GM19193 (cell line): ENCODE measurements around the gene DCAF10.

ENCODE experiments used
- POLR2A ChIP-seq: IDR thresholded peaks from 4 replicates; pipeline ENCODE4 v1.6.1; 2011; ENCODE audit not compliant: insufficient read depth, insufficient read length; ENCODE audit errors: extremely low read depth

The DCAF10 gene

DNA sequence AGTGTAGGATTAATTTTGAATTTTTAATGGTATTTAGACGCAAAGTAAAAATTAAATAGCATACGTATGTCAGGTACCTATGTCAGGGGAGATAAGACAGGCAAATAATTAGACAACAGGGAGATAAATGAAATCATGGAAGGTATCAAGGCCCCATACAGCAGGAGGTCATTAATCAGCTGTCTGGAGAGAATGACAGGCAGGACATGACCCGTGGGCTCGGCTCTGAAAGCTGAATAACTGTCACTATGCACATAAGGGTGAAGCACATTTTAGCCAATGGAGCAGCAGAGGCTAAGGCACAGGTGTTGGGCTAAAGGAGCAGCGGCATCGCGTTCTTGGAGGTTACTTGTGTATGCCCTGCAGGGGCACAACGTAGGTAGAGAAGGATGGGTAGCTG lies 91.5 kb downstream of the DCAF10 start:
- TF ChIP-seq POLR2A, result no peak

DNA sequence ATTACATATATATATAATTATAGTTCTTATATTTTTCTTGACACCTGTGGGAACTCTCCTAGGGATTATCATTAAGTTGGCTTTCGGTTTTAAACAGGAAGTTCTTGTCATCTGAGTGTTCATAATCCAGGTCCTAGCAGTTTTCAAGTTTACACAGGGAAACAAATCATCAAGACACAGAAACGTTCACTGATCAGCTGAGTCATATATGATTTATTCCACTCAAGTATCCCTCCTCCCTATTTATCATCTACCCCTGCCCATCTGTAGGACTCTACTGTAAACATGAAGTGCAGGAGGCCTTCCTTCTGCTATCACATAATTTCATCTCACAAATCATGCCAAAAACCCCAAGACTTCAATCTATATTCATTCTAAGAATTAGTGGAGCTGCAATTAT lies 97.1 kb downstream of the DCAF10 start:
- TF ChIP-seq POLR2A, result no peak

DNA sequence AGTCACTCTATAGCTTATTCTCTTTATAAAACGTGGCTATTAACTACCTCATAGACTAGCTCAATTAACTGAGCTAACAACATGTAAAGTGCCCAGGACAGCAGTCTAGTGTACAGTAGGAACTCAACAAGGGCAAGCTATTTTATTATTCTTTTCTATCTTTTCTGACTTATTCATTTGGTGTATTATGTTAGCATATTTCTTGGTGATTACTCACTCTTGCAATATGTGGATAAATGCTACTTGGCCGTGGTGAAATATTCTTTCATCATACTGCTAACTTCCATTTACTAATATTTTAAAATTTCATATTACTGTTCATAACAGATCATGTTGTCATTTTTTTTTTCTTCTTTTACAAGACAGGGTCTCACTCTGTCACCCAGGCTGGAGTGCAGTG lies 98.4 kb downstream of the DCAF10 start:
- TF ChIP-seq POLR2A, result no peak

DNA sequence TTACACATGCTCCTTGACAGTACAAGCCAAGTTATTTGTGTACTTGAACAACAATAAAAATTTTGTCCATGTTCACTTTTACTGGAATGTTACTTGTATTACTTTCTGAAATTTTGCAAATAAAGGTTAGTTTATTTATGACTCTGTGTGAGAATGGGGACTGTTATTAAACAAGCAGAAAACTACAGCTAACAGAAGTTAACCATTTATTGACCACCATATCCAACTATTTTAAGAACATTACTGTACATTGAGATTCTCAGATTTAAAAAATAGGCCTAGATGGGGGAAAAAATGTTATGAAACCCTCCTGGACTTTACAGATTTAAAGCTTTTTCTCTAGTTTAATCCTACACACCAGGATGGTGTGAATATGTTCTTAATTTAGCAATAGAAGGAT lies 101.5 kb downstream of the DCAF10 start:
- TF ChIP-seq POLR2A, result no peak

DNA sequence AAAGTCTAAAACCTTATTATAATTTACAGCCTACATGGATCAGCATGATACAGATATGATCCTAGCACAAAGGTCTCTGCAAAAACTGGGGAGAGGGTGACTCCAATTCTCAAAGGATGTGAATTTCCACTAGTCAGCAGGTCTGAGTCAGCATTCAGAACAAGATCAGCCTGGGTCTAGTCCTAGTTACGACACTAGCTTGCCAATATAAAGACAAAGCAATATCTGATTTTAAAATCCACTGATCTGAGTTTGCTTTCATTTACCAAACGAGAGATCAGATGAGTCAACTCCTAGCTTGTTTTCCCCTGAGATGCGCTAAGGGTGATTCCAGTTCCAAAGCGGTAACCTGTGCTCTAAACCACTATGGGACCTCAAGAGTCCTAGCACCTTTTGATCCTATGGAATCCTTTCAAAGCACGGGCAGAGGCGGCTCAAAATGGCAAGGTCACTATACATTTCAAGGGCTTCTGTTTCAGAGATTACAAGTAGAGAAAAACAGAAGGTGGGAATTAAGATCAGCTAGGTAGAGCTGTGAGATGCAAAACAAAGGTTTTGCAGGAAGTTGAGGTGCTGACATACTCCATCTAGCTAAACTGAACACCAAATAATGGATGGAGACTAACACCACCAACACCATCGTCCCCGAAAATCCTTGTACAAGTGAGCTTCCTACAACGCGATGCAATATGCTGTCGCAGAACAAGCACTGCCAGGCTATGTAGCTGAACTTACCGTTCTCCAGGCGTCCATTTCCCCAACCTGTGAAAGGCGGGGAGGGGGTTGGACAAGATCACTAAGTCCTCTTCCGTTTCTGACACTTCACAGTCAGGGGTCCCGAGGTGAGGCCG lies 102.4 kb downstream of the DCAF10 start:
- TF ChIP-seq POLR2A, result no peak

DNA sequence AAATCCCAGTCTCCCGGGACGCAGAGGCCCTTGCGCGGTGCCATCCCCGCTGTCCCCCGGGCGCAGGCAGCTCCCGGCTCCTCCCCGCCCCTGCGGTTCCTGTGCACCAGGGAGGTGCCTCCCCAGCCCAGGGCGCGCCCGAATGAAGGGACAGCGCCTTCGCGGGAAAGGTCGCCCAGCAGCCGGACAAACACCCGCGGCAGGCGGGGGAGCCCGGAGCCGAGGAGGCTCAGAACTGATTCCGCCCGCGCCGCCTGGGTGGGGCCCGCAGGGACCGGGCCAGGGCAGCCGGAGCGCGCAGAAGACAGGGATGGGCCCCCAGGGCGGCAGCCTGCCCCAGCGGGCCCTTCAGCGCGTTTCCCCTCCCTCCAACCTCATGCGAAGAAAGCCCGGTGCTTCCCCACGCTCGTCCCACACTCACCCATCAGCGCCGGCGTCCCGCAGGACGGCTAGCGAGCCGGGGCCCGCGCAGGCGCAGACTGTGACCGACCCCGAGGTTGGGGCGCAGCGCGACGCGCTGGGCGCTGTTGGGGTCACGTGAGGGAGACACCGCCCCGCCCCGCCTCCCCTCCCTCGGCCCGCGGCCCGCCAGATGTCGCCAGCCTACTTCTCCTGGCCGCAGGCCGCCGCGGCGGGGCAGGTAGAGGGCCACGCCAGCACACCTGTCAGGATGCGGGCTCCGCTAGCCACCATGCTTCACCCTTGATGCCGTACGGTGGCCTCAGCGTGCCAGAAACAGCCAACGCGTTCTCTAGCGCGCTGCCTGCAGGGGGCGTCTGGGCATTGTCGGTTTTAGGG lies 103.2 kb downstream of the DCAF10 start, which contains the start of gene SLC25A51:
TSS of gene SLC25A51 (minus strand) at position 481 of the 798 bp plus-strand sequence. CDS start 15,577 bp downstream, outside the sequence.
- peak; percentile 83 for TF ChIP-seq POLR2A

DNA sequence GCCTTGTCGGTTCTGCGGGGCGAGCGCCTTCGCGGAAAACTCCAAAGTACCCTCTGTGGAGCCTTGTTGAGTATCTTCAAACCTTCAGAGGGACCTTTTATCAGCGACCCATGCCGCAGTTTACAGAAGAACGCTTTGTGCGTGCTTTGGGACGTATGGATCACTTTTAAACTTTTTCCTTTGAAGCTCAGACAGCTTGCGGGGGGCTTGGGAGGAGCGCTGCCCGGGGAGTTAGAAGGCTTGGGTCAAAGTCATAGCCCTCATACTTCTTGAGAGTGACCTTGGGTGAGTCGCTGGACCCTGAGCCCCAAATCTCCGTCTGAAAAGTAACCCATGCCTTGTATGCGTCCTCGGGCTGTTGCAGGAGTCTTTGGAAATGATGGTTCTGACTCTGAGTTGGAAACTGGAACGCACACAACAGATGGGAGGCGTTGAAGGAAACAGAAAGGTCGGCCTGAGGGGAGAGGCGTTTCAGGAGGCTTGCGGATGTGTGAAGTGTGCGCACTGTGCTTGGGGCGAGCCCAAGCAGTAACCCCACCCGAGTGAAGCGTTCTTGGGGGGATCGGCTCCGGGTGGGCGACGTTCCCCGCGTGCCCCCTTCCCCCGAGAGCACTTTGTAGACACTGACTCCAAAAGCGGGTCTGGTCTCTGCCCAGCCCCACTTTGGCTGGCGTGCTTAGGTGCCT lies 104.0 kb downstream of the DCAF10 start:
- no peak for TF ChIP-seq POLR2A

DNA sequence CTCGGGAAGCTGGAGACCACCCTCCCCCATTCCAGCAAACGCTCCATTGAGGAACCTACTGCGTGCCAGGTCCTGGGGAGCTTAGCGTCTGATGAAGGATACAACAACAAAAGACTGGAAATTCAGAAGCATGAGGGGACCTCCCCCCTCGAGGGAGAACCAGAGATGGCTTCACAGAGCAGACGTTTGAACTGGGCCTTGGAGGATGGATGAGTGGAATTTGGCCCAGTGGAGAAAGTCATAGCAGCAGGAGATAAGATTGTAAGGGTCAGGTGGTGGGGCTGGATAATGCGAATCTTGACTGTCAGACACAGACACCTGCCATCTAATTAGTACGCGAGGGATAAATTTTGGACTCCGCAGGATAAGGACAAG lies 104.5 kb downstream of the DCAF10 start:
- TF ChIP-seq POLR2A, result no peak

DNA sequence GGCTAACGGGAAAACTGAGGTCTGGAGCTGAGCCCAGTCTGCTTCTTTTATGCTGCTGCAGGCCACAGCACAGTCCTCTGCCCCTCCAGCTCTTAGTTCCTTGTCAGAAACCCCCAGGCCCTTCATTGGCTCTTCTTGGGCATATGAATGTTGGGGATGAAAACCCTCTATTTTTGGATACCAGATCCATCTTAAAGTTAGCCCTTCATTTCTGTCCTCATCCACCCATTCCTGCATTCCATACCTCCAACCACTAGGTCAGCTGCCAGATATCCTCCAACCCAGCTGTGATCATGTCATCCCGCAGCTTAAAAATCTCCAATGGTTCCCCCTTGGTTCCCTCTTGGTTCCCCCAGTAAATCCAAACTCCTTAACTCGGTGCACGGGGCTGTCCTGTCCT lies 105.2 kb downstream of the DCAF10 start:
- no peak for TF ChIP-seq POLR2A

DNA sequence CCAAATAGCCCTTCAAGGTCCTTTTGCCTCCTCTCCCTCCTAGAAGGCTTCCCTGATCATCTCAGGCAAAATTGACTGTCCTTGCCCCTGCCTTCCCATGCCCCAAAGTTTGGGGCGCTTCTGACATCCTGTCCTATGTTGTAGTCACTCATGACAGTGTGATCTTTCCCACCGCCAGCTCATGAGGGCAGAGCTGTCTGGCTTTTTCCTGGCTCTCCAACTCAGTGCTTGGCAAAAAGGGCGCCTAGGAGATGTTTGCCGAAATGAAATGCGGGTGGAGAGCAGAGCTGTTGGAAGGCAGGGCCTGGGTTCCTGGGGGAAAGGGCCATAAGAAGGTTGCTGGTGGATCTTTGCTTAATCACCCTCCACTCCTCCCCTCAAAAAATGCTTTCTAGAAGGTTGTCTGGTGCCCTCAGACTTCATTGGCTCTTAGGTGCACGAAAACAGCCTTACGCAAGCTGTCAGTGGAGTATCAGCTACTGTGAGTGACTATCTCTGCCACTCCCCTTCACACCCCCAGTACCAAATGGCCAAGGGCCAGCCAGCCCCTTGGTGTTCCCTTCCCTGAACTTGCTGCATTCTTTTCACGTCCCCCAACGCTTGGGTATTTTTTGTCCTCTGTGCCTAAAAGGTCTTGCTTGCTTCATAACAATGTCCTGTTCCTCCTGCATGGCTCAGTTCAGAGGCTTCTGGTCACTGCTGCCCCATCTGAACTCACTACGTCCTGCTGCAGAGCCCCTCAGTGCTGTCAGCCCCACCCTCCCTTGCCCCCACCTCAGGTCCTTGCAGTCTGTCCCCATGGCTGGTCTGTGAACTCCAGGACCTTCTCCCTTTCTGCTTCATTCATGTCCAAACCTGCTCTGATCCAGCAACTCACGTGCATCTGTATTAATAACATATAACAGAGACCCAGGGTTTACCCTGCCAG lies 106.0 kb downstream of the DCAF10 start:
- TF ChIP-seq POLR2A, result no peak

DNA sequence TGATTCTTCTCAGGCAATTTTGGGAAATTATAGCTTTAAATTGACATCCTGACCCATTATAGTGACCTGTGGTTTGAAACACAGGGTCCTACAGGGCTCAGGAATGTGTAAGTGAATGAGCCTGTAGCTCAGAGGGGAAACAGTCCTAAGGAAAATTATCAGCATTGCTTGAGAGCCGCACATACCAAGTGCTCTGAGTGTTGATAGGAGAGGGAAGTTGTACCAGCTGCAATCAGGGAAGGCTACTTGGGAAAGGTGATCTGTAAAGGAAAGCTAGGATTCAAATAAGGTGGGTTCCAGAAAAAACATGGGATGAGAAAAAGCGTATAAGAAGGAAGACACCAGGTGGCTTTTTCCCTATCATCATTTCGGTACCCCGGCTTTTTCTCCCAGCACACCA lies 107.7 kb downstream of the DCAF10 start:
- no peak for TF ChIP-seq POLR2A

DNA sequence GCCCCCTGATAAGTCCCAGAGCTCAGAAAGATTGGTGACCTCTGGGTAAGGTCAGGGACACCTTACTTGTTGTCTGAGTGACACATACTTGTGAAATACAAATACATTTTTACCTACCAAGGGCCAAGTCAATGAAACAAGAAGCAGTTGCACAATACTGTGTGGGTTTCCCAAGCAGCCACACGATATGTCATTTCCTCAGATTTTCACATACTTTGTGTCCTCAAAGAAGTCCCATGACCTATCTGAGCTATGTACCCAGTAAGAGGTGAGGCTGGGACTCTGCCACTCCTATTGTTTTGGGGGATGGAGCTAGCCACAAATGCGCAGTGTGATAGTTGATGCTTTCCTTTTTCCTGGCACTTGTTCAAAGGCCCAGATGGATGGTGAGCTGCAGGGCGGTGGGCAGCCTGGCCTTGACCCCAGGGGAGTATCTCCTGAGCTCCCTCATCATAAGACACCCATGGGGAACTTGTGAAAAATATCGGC lies 108.1 kb downstream of the DCAF10 start:
- TF ChIP-seq POLR2A, result no peak

DNA sequence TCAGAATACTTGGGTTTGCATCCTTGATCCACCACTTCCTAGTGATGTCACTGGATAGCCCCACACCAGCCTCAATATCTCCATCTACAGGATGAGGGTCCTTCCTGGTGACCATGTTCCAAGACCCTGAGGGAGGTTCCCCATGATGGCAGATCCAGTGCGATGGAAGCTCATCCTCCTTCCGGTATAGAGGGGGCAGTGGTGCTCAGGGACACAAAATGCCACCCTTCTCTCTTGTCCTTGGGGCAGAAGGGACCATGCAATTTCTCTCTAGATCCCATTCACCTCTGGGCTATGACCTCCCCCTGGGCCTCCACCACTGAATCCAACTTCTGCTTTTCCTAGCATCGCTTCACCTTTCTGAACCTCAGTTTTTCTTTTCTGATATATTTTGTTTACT lies 108.7 kb downstream of the DCAF10 start:
- TF ChIP-seq POLR2A, result no peak

DNA sequence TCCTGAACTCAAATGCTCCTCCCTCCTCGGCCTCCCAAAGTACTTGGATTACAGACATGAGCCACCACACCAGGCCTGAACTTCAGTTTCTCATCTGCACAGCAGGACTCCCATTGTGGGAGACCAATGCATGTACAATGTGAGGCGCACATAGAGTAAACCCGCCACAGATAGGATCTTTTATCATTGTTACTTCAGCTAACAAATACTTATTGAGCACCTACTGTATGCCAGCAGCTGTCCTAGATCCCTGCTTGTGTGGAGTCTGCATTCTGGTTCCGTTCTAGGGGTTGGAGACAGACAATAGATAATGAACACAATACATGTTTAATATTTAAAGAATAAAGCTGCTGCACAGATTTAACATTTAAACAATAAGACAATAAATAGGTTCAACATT lies 109.7 kb downstream of the DCAF10 start:
- no peak for TF ChIP-seq POLR2A
